Fibroblast of skin of back (primary cell): ENCODE results near the gene FGGY.

ENCODE experiments used
- DNase-seq: peaks from one replicate; pipeline ENCODE4 v3.0.0-alpha.2; 2013

FGGY gene

DNA sequence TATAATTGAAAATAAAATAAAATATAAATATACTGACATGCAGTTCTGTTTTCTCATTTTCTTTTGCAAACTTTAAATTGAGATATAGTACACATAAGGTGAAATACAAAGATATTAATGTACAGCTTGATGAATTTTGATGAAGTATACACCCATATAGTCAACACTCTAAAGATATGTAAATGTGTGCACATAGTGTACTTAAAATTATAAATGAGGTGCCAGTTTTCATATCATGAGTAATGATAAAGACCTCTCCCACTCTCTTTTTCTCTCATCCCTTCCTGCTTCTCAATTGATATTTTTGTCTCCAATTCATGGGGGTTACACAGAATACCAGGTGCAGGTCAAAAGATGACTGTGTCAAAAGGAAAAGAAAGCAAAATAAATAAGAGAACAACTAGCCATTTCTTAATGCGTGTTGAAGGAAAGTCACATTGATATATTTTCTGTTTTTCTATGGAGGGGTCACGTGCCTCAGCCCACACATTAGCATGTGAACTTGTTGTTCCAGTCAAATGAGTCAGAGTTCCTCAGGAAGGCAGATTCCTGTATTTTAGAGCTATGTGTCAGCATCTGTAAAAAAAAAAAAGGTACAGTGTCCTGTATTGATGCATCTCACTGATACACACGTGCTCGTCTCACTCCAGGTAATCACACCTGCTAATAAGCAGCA is 453.6 kb downstream of the FGGY start:
- DNase-seq = peak; percentile 83

DNA sequence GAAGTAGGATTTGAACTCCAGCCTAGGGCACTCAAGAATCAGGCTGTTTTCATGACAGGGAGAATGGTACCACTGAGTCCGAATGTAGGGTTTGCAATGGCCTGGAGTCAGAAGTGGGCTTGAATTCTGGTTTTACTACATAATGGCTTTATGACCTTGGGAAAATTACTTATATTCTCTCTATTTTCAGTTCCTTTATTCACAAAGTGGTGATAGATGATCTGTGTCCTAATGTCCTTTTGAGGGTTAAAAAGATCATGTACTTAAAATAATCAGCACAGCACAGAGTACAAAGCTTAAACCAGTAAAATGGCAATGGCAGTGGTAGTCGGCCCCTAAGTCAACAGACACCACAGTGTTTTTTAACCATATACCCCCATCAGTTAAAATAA is 454.1 kb downstream of the FGGY start:
- no peak for DNase-seq

DNA sequence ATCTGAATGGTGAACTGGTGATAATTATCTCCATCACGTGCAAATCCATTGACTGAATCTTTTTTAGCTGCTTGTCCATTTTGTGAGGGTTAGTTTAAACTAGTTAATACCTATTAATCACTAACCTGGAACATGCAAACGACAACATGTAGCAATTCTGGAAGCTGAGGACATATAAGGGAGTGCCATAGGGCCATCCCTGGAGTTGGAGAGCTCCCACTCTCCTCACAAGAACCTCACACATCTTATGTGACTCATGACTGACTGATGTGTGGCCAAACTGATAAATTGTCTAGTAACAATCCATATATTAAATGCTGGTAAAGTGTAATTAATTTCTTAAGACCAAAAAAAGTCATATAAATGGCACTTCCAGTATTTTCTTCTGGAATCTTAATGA is 454.9 kb downstream of the FGGY start:
- no peak for DNase-seq

DNA sequence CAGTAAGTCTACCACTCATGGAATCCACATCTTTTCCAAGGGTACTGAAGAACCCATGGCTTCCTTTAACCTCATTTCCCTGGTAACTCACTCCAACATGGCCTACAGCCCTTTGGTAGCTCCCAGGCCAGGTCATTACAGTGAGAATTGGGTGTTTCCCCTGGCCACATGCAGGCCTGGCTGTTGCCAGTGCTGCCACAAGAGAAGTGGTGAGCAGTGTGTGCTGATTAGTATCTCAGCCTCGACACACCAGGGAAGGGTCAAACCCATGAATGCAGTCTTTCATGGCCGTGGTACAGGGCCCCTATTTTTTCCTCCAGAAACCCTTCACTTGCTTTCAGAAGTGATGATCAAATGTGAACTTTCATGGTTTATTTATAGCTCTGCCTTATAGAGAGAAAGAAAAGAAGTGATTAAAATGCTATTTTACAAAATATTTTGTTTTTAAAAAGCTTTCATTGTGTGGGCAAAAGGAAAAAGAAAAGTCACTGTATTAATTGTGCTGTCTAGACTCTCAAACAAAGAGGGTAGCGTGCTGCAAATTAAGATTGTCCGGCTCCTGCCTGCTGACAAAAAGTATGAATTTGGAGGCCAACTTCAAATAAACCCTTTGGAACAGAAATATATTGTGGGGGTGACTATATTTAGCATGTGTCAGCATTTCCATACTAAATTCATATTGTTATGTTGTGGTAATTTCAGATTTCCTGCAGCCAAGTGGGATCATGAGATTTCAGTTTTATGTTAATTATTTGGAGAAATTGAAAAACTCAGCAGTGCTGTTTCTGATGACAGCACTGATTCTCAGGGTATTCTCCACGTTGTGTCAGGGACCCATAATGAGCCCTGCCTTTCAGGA is 455.9 kb downstream of the FGGY start:
- DNase-seq = no peak

DNA sequence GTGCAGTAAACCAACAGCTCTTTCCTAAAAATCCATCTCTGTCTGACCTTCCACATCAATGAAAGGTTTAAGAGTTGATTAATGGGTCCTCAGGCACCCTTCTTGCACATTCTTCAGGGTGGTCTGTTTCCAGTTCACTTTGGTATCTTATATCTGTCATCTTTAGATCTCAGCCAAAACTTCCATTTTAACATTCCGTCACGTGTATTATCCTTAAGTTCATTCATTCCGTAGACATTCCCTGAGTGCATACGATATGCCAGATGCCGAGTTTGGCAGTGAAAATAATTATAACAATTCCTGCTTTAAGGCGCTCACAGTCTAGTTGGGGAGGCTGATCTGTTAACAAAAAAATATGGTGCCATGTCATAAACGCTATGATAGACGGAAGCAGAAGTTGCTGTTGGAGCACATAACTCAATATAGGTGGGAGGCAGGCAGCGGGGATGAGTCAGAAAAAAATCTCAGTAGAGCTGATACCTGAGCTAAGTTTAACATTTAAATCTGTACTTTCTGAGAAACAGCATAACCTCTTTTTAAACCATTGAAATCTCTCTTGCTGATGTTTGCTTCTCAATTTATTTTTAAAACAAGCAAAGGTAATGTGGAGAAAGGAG is 458.3 kb downstream of the FGGY start:
- no peak for DNase-seq

DNA sequence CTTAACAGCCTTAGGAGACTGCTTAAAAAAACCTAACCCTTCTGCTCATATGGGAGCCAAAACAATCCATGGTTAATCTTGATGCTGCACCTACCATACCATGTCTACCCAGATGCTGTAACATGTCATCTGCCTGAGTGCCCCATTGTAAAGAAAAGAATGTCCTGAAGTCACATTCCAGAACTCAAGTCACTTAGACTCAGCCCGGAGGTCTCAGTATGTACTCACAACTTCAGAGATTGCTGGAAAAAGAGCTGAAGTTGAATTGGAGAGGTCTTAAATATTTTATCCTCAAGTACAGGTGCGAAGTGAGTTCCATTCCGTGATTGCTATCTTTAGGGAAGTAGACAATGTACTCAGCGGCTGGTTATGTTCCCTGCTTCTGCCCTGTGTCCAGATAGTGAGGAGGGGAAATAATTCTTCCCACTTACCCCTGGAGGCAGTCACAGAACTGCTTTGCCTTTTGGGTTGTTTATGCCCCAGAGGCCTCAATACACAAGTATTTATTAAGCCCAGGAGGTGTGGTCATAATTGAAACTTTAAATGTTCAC is 460.4 kb downstream of the FGGY start:
- no peak for DNase-seq

DNA sequence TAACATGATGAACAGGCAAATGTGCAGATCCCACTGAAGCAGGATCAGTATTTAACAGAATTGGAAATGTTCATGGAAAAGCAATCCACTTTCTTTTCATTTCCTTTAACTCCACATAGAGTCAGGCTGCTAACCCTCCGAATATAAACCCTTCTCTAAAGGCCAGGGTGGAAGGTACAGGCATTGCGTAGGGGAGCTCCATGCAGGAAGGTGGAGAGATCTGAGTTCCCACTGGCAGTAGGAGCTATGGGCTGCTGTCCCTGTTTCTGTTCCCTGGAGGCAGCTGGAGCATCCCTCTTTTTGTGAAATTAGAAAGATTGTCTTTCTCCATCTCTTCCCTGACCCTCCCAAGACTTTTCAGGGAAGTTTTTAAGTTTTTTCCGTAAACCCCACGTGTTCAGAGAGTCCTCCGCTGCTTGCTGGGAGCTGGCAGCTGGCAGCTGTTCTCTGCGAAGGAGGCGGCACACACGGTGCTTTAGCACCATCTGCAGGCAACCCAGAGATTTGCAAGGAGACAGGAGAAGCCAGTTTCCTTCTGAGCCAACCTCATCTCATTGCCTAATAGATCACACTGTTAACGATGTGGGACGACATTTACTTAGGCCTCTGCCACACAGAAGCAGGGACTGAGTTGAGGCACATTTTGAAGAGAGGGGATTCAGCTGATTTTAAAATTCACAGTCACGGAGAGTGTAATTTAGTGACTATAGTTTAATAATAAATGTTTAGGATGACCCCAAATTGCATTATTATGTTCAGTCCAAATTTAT is 462.4 kb downstream of the FGGY start:
- DNase-seq = peak; percentile 75

DNA sequence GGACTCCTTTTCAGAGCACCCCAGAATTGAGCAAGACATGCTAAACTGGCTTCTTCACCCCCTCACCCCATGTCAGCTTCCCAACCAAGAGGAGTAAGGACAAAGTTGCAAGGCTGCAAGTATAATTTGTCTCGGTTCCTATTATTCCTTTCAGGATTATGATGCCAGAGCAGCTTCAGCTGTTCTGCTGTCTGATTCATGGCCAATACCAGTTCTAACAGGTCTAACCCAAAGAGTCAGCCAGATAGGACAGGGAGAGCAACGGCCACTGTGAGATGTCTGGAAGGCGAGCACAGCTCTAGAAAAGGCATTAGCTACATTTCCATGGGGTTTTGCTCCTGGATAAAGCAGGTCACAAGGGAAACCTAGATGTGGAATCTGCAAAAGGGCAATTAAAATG is 464.5 kb downstream of the FGGY start:
- DNase-seq = no peak

DNA sequence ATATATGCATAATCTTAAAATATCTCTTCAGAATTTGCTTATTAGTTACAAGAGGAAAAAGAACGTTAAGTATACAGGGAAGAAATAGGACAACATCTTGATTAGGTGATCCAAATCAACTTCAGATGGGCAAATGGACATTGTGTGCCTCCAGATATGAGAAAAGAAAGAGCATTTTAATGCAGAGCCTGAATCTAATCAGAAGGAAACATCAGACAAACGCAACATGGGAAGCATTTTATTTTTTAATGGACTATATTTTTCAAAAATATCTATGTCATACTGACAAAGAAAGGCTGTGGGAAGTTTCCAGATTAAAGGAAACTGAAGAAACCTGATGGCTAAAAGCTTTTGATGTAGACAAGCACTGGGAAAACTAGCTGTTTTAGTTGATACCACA is 466.5 kb downstream of the FGGY start:
- no peak for DNase-seq

DNA sequence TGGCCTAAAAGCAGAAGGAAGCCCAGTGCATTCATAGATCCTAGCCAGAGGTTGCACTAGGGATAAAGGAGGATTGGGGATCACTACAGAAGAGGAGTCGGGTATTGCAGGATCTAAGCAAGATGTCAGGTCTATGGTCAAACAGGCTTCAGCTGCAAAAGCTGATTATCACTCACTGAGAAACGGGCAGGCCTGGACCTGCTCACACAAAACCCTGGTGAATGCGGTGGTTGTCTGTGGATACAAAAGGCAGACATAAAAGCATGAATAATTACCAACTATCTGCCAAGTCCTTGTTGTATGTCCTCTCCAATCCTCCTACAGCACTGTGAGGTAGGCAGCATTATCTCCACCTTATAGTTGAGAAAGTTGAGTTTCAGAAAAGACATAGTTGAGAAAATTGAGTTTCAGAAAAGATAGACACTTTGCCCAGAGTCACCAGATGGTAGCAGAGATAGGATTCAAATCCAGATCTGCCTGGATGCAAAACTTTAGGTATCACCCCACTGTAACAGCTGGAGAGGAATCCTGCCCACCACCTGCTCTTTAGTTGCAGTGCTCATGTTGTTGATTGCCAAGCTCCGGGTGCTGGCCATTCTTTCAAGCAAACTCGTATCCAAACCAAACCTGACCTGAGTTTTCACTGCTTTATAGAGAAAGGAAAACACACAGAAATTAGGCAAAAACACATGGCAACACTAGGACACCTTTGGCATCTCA is 468.3 kb downstream of the FGGY start:
- DNase-seq = no peak

DNA sequence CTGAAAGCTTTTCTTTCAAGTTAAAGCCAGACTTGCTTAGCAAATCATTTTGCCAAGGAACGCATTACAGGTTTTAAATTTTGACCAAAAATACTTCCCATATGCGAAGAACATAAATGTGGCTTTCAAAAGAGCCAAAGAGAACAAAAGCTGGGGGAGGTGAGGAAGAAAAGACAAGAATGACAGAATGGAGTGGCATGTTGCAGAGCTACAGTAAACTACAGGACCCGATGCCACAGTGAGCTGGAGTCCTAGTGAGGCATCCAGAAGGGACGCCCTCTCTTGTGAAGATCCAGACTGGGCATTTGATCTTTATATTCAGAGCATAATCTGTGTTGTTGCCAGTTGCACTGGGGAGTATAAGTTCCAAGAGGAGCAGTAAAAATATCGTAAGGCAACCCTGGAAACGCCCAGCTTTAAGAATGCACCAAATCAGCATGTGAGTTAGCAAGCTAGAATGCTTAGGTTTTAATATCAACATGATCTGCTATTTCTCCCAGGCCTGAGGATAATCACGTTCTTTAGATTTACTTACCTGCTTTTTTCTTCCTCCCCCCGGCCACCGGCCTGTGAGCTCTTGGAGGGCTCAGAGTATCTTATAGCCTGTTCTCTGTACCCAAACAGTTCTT is 469.4 kb downstream of the FGGY start:
- peak; percentile 56 for DNase-seq

DNA sequence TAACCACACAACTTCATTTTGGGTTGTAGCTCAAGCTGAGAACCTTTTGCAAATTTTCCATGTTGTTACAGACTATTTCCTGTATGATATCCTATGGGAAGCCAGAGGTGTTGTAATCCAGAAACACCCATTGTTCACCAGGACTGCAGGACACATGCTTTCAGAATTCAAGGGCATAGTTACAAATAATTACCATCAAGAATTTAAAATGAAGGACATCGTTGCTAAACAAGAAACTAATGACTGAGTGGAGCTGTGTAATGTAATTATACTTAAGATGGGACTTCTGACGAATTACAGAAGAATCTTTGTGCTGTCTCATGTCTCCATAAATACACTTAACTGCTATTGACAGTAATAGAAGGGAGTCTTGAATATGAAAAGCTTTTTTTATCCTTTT is 470.2 kb downstream of the FGGY start:
- peak; percentile 13 for DNase-seq

DNA sequence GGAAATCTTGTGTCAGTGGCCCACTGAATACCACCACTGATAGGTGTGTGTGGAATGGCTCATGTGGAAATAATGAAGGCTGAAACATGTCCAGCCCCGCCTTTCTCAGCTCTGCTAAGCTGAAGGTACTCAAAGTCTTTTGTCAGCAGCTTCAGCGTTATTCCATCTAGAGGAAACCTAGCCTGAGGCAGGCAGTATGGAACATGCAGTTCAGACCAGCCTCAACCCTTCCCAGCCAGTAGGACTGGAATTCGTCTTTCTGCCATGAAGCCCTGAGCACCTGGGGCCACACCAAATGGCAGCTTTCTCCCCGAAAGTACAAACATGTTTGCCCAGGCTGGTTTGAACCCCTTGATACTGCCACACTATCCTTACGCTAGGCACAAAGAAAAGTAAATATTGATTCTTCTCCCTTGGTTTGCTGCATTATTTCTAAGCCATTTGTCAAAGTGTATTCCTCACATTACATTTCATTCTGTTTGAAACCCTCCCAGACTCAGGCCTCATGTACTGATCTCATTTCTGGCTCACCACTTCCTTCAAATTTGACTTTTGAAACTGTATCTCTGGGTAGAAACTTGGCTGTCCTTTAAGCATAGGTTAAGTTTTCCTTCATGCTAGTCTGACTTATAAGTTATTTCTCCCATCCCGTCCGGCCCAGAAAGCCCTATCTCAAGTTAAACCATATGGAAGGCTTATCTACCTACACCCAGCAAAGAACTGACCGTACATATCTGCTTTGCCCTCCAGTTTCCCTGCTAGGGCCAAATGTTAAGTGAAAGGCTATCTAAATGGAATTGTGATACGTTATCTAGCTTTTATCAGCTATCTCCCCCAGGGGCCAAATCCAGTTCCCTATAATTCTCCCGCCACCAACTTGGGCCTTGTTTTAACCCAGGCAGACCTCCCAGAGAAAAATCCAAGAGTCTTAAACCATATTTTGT is 472.2 kb downstream of the FGGY start:
- no peak for DNase-seq

DNA sequence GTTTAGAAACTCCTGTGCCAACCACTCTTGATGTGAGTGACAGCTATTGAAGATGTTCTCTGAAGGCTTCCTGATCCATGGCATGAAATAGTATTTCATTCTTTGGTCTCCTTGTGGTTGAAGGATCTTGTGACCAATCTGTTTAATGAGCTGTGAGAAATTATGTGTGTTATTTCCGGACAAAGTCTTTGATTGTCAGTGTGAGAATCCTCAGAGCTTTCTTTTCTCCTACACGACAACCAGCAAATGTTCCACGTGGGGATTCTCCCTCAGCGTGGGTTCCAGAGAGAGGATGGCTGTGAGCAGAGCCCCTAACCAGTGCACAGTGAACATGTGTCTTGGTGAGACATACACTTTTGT is 472.8 kb downstream of the FGGY start:
- no peak for DNase-seq

DNA sequence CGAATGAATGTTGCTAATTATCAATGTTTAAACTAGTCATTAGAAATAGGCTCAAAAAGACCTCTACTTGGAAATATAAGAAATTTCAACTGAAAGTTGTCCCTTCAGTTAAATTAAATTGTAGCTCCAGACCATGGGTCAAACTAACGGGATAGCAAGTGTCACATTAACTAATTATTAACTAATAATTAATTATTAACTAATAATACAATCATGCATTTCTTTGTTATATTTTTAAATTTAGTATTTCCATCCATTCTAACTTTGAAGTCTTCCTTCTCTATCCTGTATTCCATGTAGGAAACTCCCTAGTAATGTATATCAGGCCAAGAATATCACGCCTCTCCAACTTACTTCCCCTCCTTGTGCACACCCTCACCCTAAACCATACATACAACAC is 474.5 kb downstream of the FGGY start:
- DNase-seq = no peak

DNA sequence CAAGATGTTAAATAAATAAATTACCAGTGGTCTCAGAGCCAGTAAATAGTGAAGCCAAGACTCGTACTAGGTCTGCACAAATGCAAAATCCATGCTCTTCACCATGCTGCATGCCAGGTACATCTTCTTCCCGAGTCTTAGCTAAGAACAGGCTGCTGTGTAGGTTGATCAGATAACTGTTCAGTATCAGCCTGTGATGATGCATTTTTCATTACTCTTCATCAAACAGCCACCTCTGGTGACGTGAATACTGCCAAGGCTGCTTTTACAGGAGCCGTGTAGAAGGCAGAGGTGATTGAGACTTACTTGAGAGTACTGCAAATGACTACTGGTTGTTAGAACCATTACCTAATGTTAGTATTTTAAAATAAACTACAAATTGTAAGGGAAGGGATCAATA is 478.6 kb downstream of the FGGY start:
- DNase-seq = no peak

DNA sequence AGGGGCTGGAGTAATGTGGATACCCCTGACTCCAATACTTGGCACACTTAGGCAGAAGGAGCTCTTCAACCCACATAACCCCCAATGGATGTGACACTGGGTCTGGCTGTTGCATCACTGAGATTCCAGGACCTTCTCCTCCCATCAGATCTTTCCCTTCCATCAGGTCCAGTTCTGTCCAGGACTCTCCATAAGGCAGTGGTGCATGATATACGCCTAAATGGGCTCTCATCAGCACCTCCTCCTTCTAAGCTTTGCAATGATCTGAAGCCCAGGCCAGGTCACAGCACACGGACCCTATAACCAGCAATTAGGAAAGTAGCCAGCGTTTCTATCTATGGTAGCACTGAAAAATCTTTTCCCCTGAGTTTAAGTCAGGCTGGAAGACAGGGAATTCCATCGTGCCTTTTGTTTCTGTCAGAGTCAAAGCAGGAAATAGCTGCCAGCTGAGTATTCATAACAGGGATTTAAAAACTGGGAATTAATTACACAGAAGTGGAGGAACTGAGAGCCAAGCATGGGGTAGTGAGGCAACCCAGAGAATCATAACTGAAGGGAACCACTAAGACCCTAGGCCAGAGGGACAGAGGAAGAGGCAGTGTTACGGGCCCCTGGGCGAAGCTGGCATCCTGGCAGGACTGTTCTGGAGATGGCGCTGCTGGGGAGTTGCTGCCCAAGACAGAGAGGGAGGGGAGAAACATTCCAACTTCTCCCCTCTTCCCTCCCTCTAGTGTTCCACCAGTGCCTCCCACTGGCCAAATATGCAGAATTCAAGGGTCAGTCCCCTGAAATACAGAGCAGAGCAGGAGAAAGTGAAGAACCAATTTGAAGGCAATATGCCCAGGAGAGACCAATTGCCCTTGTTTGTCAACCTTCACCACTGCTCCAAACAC is 480.3 kb downstream of the FGGY start:
- peak; percentile 85 for DNase-seq

DNA sequence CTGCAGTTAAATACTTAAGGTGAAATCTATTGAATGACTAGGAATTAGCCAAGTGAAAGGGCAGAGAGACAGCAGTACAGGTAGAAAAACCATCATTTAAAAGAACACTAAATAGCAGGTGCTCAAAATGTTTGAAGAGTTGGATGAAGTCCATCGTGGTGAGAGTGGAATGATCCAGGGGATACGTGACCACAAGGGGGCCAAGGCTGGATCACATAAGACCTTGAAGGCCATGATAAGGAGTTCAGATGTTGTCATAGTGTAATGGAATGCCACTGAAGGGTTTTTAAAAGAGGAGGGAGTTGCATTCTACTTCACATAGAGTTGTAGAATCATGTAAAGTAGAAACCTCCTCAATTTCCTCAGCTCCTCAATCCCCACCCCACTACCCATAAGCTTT is 483.1 kb downstream of the FGGY start:
- no peak for DNase-seq

DNA sequence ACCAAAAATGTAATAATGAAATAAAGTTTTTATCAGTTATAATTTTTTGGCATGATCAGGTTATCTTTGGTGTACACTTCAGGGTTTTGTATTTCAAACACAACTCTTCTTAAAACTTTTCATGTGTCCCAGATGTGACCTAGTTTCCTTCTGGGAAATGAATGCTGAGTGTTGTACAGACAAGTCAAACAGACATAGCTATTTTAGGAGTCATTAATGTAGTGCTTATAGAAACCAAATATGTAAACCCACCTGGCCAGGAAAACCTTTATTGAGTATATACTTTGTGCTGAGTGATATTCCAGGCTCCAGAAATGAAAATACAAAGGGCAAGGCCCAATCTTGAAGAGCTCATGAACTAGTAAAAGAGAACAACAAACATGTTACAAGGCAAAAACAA is 491.9 kb downstream of the FGGY start:
- DNase-seq = no peak
